HEK293 (cell line): ENCODE data around the gene JCAD.

Experiments
- CTCF ChIA-PET: fragments of 350-600 bp; formaldehyde crosslinking; extraction: SDS; loops from one replicate; lab custom pipeline; 2021; ENCODE audit warnings: antibody characterized with exemption; lab: Yijun Ruan, JAX
- POLR2A ChIA-PET: fragments of 300-600 bp; formaldehyde crosslinking; extraction: SDS; loops from one replicate; lab custom pipeline; 2020; ENCODE audit warnings: antibody characterized with exemption, inconsistent platforms; lab: Yijun Ruan, JAX
- H3K27ac ChIP-seq: fragments of 200-500 bp; sonication (Bioruptor generic); 2 replicates; pipeline ENCODE4 v1.5.1; 2014; ENCODE audit warnings: low read depth, low read length, control low read depth, inconsistent platforms; ENCODE audit errors: extremely low read depth
- H3K36me3 ChIP-seq, 2 experiments: fragments of 200-500 bp in 1 of 2; sonication (Bioruptor generic) in 1 of 2; 1 replicate in 1 of 2; 2 replicates in 1 of 2; pipeline ENCODE4 v1.5.1; 2014 to 2017; ENCODE audit warnings: inconsistent platforms in 2 of 2, low read length in 2 of 2; ENCODE audit not compliant: control insufficient read depth in 2 of 2, insufficient read depth in 1 of 2
- H3K4me1 ChIP-seq: fragments of 200-500 bp; sonication (Bioruptor generic); 2 replicates; pipeline ENCODE4 v1.5.1; 2014; ENCODE audit warnings: mild to moderate bottlenecking, low read length, inconsistent platforms; ENCODE audit not compliant: control insufficient read depth, insufficient read depth
- H3K4me3 ChIP-seq: 2 replicates; pipeline ENCODE4 v1.5.1; 2011; ENCODE audit warnings: low read depth, mild to moderate bottlenecking, control low read depth, low read length, moderate library complexity
- H3K9me3 ChIP-seq: fragments of 200-500 bp; sonication (Bioruptor generic); 2 replicates; pipeline ENCODE4 v1.5.1; 2014; ENCODE audit warnings: low read depth, low read length, inconsistent platforms; ENCODE audit not compliant: control insufficient read depth, insufficient read depth
- BCL11B ChIP-seq: fragments of 450-650 bp; formaldehyde crosslinking; IDR thresholded peaks from 2 replicates; pipeline ENCODE4 v1.5.1; 2016; ENCODE audit warnings: low read depth, missing biosample characterization, missing genetic modification characterization
- GLI4 ChIP-seq: fragments of 450-650 bp; formaldehyde crosslinking; IDR thresholded peaks from 2 replicates; pipeline ENCODE4 v1.5.1; 2016; ENCODE audit warnings: missing biosample characterization, missing genetic modification characterization
- KLF7 ChIP-seq: fragments of 450-650 bp; formaldehyde crosslinking; IDR thresholded peaks from 2 replicates; pipeline ENCODE4 v1.5.1; 2016; ENCODE audit warnings: missing biosample characterization, missing genetic modification characterization, borderline replicate concordance
- MEIS1 ChIP-seq: sonication (generic); formaldehyde crosslinking; IDR thresholded peaks from 2 replicates; pipeline ENCODE4 v1.8.1; 2022; ENCODE audit warnings: missing genetic modification reagents, mild to moderate bottlenecking, borderline replicate concordance
- SETDB1 ChIP-seq: IDR thresholded peaks from one replicate; pipeline ENCODE4 v1.6.1; 2017; ENCODE audit warnings: mild to moderate bottlenecking, low read length, moderate library complexity, mixed read lengths; ENCODE audit not compliant: insufficient read length
- TRIM28 ChIP-seq: IDR thresholded peaks from 2 replicates; pipeline ENCODE4 v1.6.1; 2011; ENCODE audit warnings: low read length, control low read depth, borderline replicate concordance
- ZFP69B ChIP-seq: fragments of 450-650 bp; formaldehyde crosslinking; IDR thresholded peaks from 2 replicates; pipeline ENCODE4 v1.5.1; 2016; ENCODE audit warnings: missing biosample characterization, missing genetic modification characterization
- ZNF155 ChIP-seq: fragments of 450-650 bp; formaldehyde crosslinking; IDR thresholded peaks from 2 replicates; pipeline ENCODE4 v1.5.1; 2016; ENCODE audit warnings: missing biosample characterization, missing genetic modification characterization
- ZNF175 ChIP-seq: fragments of 450-650 bp; formaldehyde crosslinking; IDR thresholded peaks from 2 replicates; pipeline ENCODE4 v1.5.1; 2016; ENCODE audit warnings: missing biosample characterization, missing genetic modification characterization
- ZNF2 ChIP-seq: fragments of 450-650 bp; formaldehyde crosslinking; IDR thresholded peaks from 2 replicates; pipeline ENCODE4 v1.5.1; 2016; ENCODE audit warnings: missing biosample characterization, missing genetic modification characterization
- ZNF223 ChIP-seq: fragments of 450-650 bp; formaldehyde crosslinking; IDR thresholded peaks from 2 replicates; pipeline ENCODE4 v1.5.1; 2016; ENCODE audit warnings: missing biosample characterization, missing genetic modification characterization
- ZNF302 ChIP-seq: fragments of 450-650 bp; formaldehyde crosslinking; IDR thresholded peaks from 2 replicates; pipeline ENCODE4 v1.5.1; 2016; ENCODE audit warnings: missing biosample characterization, missing genetic modification characterization, low read depth
- ZNF501 ChIP-seq: fragments of 450-650 bp; formaldehyde crosslinking; IDR thresholded peaks from 2 replicates; pipeline ENCODE4 v1.5.1; 2016; ENCODE audit warnings: missing biosample characterization, missing genetic modification characterization
- ZNF510 ChIP-seq: fragments of 450-650 bp; formaldehyde crosslinking; IDR thresholded peaks from 2 replicates; pipeline ENCODE4 v1.5.1; 2018; ENCODE audit warnings: mild to moderate bottlenecking, missing genetic modification characterization, missing biosample characterization; ENCODE audit not compliant: insufficient replicate concordance
- ZNF518A ChIP-seq: fragments of 450-650 bp; formaldehyde crosslinking; conservative IDR thresholded peaks from 2 replicates; pipeline ENCODE4 v1.5.1; 2016; ENCODE audit warnings: low read depth, missing biosample characterization, missing genetic modification characterization
- ZNF530 ChIP-seq: fragments of 450-650 bp; formaldehyde crosslinking; IDR thresholded peaks from 2 replicates; pipeline ENCODE4 v1.5.1; 2016; ENCODE audit warnings: low read depth, missing biosample characterization, missing genetic modification characterization
- ZNF626 ChIP-seq: fragments of 450-650 bp; sonication (Bioruptor Pico); formaldehyde crosslinking; IDR thresholded peaks from 2 replicates; pipeline ENCODE4 v1.5.1; 2018; ENCODE audit warnings: missing biosample characterization, missing genetic modification characterization, inconsistent platforms
- ZNF747 ChIP-seq: fragments of 450-650 bp; formaldehyde crosslinking; IDR thresholded peaks from 2 replicates; pipeline ENCODE4 v1.5.1; 2016; ENCODE audit warnings: missing biosample characterization, missing genetic modification characterization
- ZSCAN23 ChIP-seq: fragments of 450-650 bp; formaldehyde crosslinking; IDR thresholded peaks from 2 replicates; pipeline ENCODE4 v1.5.1; 2016; ENCODE audit warnings: missing biosample characterization, missing genetic modification characterization
- TF ChIP-seq, protein P1 (sequence below): fragments of 450-650 bp; formaldehyde crosslinking; IDR thresholded peaks from 2 replicates; pipeline ENCODE4 v1.5.1; 2016; ENCODE audit warnings: missing biosample characterization, missing genetic modification characterization, borderline replicate concordance
- TF ChIP-seq, protein P2 (sequence below): fragments of 450-650 bp; formaldehyde crosslinking; IDR thresholded peaks from 2 replicates; pipeline ENCODE4 v1.5.1; 2017; ENCODE audit warnings: missing biosample characterization, mild to moderate bottlenecking, missing genetic modification characterization, moderate library complexity
- TF ChIP-seq, protein P3 (sequence below): fragments of 450-650 bp; formaldehyde crosslinking; IDR thresholded peaks from 2 replicates; pipeline ENCODE4 v1.5.1; 2016; ENCODE audit warnings: missing biosample characterization, missing genetic modification characterization, borderline replicate concordance

Gene JCAD

DNA sequence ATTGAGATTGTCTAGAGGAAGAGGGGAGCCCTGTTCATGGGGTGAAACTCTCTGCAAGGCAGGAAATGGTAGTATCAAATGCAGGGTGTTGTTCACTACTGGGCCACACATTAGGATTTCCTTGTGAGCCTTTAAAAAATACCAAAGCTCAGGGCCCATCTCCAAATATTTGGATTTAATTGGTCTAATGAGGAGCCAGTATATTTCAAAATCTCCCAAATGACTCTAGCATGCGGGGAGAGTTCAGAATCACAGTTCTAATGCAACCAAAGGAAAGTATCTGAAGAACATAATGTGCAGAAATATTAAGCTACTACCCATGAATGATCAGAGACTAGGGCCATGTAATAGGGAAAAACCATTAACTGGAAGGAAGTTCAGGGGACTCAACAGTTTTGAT lies 27.3 kb downstream of the JCAD start:
- ChIA-PET POLR2A (no interaction called here), CTCF (interaction anchor here (0.9 kb wide), 1 partner anchor 28 kb away, joined by 3 read pairs; no protein-coding TSS in a partner anchor)
- Histone ChIP-seq H3K9me3 (no peaks in the 10 kb centered on the region), H3K4me1 (no peaks in the 10 kb centered on the region), H3K36me3 (peaks cover 0 to 38% of the 10 kb centered on the region in 2 experiments; a peak in 2 of 3 replicates), H3K4me3 (no peak overlapping the region), H3K27ac (no peak overlapping the region)
- TF ChIP-seq ZNF223 (no peak), ZNF530 (no peak), ZNF510 (no peak), ZNF747 (no peak), GLI4 (tag by site-specific recombination) (no peak), ZNF518A (tag by site-specific recombination) (no peak)
- TF ChIP-seq, protein P1, sequence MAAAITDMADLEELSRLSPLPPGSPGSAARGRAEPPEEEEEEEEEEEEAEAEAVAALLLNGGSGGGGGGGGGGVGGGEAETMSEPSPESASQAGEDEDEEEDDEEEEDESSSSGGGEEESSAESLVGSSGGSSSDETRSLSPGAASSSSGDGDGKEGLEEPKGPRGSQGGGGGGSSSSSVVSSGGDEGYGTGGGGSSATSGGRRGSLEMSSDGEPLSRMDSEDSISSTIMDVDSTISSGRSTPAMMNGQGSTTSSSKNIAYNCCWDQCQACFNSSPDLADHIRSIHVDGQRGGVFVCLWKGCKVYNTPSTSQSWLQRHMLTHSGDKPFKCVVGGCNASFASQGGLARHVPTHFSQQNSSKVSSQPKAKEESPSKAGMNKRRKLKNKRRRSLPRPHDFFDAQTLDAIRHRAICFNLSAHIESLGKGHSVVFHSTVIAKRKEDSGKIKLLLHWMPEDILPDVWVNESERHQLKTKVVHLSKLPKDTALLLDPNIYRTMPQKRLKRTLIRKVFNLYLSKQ (tag by site-specific recombination): no peak
- TF ChIP-seq, protein P2, sequence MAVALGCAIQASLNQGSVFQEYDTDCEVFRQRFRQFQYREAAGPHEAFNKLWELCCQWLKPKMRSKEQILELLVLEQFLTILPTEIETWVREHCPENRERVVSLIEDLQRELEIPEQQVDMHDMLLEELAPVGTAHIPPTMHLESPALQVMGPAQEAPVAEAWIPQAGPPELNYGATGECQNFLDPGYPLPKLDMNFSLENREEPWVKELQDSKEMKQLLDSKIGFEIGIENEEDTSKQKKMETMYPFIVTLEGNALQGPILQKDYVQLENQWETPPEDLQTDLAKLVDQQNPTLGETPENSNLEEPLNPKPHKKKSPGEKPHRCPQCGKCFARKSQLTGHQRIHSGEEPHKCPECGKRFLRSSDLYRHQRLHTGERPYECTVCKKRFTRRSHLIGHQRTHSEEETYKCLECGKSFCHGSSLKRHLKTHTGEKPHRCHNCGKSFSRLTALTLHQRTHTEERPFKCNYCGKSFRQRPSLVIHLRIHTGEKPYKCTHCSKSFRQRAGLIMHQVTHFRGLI (tag by site-specific recombination): no peak

GRCh38 chr10:30029872-30030256 lies 29.5 kb downstream of the JCAD start:
- Histone ChIP-seq H3K4me3 (no peak overlapping the region), H3K4me1 (no peaks in the 10 kb centered on the region), H3K9me3 (no peaks in the 10 kb centered on the region), H3K36me3 (peaks cover 0 to 47% of the 10 kb centered on the region in 2 experiments; a peak in 2 of 3 replicates), H3K27ac (no peak overlapping the region)
- POLR2A ChIA-PET: no interaction called here
- CTCF ChIA-PET: interaction anchor here (0.5 kb wide), 1 partner anchor 32 kb away, joined by 3 read pairs; no protein-coding TSS in a partner anchor
- TF ChIP-seq ZFP69B (no peak), SETDB1 (no peak), ZNF175 (tag by site-specific recombination) (no peak), KLF7 (tag by site-specific recombination) (no peak), ZNF2 (tag by site-specific recombination) (no peak), ZNF530 (no peak), ZNF302 (tag by site-specific recombination) (no peak), ZNF626 (tag by site-specific recombination) (no peak), MEIS1 (CRISPR knock-in tag) (no peak), ZSCAN23 (tag by site-specific recombination) (no peak), TRIM28 (no peak), ZNF501 (tag by site-specific recombination) (no peak), BCL11B (no peak), ZNF155 (tag by site-specific recombination) (no peak)
- TF ChIP-seq, protein P3, sequence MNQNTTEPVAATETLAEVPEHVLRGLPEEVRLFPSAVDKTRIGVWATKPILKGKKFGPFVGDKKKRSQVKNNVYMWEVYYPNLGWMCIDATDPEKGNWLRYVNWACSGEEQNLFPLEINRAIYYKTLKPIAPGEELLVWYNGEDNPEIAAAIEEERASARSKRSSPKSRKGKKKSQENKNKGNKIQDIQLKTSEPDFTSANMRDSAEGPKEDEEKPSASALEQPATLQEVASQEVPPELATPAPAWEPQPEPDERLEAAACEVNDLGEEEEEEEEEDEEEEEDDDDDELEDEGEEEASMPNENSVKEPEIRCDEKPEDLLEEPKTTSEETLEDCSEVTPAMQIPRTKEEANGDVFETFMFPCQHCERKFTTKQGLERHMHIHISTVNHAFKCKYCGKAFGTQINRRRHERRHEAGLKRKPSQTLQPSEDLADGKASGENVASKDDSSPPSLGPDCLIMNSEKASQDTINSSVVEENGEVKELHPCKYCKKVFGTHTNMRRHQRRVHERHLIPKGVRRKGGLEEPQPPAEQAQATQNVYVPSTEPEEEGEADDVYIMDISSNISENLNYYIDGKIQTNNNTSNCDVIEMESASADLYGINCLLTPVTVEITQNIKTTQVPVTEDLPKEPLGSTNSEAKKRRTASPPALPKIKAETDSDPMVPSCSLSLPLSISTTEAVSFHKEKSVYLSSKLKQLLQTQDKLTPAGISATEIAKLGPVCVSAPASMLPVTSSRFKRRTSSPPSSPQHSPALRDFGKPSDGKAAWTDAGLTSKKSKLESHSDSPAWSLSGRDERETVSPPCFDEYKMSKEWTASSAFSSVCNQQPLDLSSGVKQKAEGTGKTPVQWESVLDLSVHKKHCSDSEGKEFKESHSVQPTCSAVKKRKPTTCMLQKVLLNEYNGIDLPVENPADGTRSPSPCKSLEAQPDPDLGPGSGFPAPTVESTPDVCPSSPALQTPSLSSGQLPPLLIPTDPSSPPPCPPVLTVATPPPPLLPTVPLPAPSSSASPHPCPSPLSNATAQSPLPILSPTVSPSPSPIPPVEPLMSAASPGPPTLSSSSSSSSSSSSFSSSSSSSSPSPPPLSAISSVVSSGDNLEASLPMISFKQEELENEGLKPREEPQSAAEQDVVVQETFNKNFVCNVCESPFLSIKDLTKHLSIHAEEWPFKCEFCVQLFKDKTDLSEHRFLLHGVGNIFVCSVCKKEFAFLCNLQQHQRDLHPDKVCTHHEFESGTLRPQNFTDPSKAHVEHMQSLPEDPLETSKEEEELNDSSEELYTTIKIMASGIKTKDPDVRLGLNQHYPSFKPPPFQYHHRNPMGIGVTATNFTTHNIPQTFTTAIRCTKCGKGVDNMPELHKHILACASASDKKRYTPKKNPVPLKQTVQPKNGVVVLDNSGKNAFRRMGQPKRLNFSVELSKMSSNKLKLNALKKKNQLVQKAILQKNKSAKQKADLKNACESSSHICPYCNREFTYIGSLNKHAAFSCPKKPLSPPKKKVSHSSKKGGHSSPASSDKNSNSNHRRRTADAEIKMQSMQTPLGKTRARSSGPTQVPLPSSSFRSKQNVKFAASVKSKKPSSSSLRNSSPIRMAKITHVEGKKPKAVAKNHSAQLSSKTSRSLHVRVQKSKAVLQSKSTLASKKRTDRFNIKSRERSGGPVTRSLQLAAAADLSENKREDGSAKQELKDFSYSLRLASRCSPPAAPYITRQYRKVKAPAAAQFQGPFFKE: no peak
